Fibroblast of mammary gland (primary cell): ENCODE results near the gene TP53AIP1.

Experiments
- DNase-seq: peaks from one replicate; pipeline ENCODE4 v3.0.0-alpha.2; 2010; ENCODE audit warnings: low read depth
- H3K4me3 ChIP-seq: 2 replicates; pipeline ENCODE4 v1.5.1; 2011; ENCODE audit warnings: low read depth, mild to moderate bottlenecking, low read length, moderate library complexity; ENCODE audit not compliant: control insufficient read depth
- TF ChIP-seq, protein P1 (sequence below): conservative IDR thresholded peaks from 2 replicates; pipeline ENCODE4 v1.5.1; 2011; ENCODE audit warnings: low read depth, low read length, inconsistent platforms; ENCODE audit not compliant: control insufficient read depth, insufficient read depth

The TP53AIP1 gene

DNA sequence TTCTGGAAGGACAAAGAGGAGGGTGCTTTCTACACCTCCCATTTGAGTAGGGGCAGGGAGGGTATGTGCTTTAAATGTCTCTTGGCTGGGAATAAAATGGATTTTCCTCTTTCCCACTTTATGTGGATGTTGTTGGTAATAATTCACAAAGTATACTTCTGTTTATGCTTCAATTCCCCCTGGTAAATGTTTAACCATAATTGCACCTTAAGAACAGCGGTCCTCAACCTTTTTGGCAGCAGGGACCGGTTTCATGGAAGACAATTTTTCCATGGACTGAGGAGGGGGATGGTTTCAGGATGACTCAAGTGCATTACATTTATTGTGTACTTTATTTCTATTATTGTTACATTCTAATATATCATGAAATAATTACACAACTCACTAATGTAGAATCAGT is 4.0 kb upstream of the TP53AIP1 start:
- no peak overlapping the region for H3K4me3 ChIP-seq
- TF ChIP-seq, protein P1, sequence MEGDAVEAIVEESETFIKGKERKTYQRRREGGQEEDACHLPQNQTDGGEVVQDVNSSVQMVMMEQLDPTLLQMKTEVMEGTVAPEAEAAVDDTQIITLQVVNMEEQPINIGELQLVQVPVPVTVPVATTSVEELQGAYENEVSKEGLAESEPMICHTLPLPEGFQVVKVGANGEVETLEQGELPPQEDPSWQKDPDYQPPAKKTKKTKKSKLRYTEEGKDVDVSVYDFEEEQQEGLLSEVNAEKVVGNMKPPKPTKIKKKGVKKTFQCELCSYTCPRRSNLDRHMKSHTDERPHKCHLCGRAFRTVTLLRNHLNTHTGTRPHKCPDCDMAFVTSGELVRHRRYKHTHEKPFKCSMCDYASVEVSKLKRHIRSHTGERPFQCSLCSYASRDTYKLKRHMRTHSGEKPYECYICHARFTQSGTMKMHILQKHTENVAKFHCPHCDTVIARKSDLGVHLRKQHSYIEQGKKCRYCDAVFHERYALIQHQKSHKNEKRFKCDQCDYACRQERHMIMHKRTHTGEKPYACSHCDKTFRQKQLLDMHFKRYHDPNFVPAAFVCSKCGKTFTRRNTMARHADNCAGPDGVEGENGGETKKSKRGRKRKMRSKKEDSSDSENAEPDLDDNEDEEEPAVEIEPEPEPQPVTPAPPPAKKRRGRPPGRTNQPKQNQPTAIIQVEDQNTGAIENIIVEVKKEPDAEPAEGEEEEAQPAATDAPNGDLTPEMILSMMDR = no peak
- no peak for DNase-seq

DNA sequence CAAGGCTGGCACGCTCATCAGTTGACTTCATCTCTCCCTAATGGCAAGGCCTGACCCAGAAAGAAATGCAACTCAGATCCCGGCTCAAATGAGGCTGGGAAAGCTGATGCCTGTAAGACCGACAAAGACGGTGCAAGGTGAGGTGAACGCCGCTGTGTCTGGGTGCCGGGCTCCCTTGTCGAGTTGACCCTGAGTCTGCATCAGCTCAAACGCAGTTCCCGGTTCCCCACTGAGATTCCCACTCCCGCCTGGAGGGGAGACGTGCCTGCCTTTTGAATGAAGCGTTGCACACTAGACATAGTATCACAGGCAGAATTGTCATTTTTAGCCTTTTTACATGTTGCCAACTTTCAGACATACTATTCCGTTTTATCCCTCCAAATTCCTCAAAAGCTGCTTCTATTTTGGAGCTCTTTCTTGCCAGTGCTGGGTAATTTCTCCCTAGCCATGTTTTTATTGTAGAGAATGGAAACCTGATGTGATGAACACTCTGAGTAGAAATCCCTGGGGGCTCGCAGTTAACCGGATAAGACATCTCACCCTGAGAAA is 831 bp upstream of the TP53AIP1 start:
- TF ChIP-seq, protein P1 = no peak
- H3K4me3 ChIP-seq = no peak overlapping the region
- DNase-seq = no peak

DNA sequence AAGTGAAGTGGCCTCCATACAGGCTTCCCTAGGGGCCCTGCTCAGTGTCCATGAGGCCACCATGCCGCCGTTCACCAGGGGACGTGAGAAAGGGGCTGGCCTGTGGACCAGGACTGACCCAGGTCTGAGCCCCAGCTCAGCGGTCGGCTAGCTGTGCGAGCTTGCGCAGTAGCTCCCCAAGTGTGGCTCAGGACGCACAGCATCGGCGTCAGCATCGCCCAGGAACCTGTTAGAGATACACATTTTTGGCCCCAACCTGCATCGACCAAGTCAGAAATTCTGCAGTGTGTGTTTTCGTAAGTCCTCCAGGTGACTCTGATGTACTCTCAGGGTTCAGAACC is 429 bp downstream of the TP53AIP1 start:
- no peak for DNase-seq
- H3K4me3 ChIP-seq = no peak overlapping the region

DNA sequence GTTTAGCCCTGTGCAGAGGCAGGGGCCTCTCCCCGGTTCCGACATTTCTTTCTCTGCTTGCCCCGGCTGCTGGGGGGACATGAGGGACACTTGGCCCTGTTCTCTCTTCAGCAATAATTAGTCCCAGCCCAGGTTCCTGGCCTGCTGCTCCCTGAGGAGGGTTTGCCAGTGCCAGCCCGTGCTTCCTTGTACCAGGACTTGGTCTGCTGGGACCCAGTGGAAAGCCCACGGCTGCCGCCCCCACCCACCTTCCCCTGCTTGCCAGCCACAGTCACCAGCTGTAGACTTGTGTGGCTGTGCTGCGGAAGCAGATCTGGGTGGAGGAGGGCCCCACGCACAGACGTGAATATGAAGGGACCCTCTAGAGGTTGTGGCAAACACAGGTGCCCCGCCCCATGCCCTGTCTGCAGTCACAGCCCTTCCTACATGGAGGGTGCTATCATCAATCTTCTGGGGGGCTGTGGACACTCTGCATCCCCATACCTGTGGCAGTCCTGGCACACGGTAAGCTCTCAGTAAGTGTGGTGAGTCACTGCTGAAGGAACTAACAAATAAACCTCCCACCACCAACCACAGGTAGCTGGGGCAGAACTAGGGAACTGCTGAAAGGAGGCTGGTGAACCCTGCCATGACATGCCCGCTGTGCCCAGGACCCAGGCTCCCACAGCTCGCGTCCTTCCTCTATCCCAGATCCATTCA is 949 bp downstream of the TP53AIP1 start:
- TF ChIP-seq, protein P1 = no peak
- no peak overlapping the region for H3K4me3 ChIP-seq
- DNase-seq = no peak

More for the DNA sequence above, 429 bp downstream of the TP53AIP1 start:
- TF ChIP-seq, protein P1 = no peak

DNA sequence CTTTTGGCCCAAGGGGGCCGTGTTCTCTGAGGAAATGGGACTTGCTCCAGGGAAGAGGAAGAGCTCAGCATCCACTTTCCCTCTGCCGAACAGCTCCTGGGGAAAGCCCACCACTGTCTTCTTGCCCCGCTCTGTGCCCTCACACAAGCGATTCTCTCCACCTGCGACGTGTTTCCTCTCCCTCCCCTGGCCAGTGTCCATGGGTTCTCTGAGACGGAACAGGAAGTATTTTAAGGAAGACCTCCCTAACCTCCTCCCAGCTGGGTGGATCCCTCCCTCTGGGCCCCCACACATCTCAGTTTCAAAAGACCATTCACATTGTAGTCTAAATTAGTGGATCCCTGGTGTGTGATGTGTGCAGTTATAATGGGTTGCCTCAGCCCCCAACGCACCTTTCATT is 1.6 kb downstream of the TP53AIP1 start:
- H3K4me3 ChIP-seq = no peak overlapping the region
- TF ChIP-seq, protein P1 = no peak
- DNase-seq = no peak

DNA sequence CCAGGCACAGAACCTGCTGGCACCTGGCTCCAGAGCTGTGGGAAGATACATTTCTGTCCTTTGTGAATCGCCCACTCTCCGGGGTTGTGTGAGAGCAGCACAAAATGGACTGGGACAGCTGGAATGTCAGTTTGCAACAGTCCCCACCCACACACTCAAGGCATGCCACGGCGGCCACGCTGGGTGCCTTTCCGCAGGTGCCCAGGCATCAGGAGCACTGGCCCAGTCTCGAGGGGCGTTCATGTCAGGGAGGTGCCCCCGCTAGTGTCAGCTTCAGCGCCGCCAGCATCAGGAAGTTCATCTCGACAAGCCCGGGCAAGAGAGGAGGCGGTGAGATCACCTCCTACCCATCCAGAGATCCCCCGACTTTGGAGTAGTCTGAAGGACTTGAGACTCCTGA is 2.1 kb downstream of the TP53AIP1 start:
- no peak for DNase-seq
- H3K4me3 ChIP-seq = no peak overlapping the region
- TF ChIP-seq, protein P1 = no peak

DNA sequence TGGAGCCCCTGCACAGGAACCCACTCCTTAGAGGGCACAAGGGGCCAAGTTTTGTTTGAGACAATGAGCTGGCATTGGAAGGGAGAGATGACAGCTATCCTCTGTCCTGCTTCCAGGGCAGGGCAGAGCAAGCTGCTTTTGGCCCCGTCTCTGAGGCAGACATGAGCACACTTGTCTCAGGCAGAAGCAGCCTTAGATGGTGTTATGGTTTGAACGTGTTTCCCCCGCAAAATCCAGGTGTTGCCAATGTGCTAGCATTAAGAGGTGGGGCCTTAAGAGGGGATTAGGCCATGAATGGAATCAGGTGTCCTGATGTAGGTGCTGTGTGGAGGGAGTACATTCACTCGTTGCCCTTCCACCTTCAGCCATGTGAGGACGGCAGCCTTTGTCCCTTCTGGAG is 2.5 kb downstream of the TP53AIP1 start:
- TF ChIP-seq, protein P1 = no peak
- no peak overlapping the region for H3K4me3 ChIP-seq
- DNase-seq = no peak
